Lung (tissue), 12 donors: ENCODE measurements around the gene NACA2. TPM values are rescaled to one million over a fixed set of nuclear protein-coding genes. Genes with fewer than 3 reads are reported as not detected.

Experiments used
- ATAC-seq: fragments of 200-7000 bp; cut with Tn5 transposase; one replicate; pipeline ENCODE4 v1.9.1; 2020; ENCODE audit warnings: moderate number of reproducible peaks; ENCODE audit not compliant: insufficient read depth, low FRiP score
- DNase-seq, 3 donors: peaks; one replicate each; pipeline ENCODE4 v3.0.0-alpha.2; 2013 to 2017
- H3K27ac ChIP-seq, 2 donors: one replicate each; pipeline ENCODE4 v1.5.1; 2013; ENCODE audit warnings: mild to moderate bottlenecking in 2 of 2, moderate library complexity in 2 of 2, control low read depth in 1 of 2, inconsistent platforms in 1 of 2, low read depth in 1 of 2, low read length in 1 of 2
- H3K27me3 ChIP-seq, 3 donors: one replicate each; pipeline ENCODE4 v1.5.1; 2013; ENCODE audit warnings: low read length in 2 of 3; ENCODE audit not compliant: control insufficient read depth in 3 of 3, insufficient read depth in 3 of 3
- H3K36me3 ChIP-seq, 4 donors: one replicate each; pipeline ENCODE4 v1.5.1; 2013; ENCODE audit warnings: low read length in 4 of 4, mild to moderate bottlenecking in 1 of 4, moderate library complexity in 1 of 4; ENCODE audit not compliant: control insufficient read depth in 4 of 4, insufficient read depth in 4 of 4
- H3K4me1 ChIP-seq, 5 donors: one replicate each; pipeline ENCODE4 v1.5.1; 2013; ENCODE audit warnings: low read length in 5 of 5, mild to moderate bottlenecking in 2 of 5, moderate library complexity in 1 of 5; ENCODE audit not compliant: control insufficient read depth in 5 of 5, insufficient read depth in 5 of 5
- H3K4me3 ChIP-seq: one replicate; pipeline ENCODE4 v1.5.1; 2013; ENCODE audit warnings: mild to moderate bottlenecking, control low read depth, moderate library complexity
- H3K9ac ChIP-seq, 2 donors: one replicate each; pipeline ENCODE4 v1.5.1; 2013; ENCODE audit warnings: low read length in 2 of 2, control low read depth in 1 of 2; ENCODE audit not compliant: insufficient read depth in 1 of 2
- H3K9me3 ChIP-seq, 4 donors: one replicate each; pipeline ENCODE4 v1.5.1; 2013; ENCODE audit warnings: low read length in 3 of 4, mild to moderate bottlenecking in 1 of 4, moderate library complexity in 1 of 4; ENCODE audit not compliant: control insufficient read depth in 4 of 4, insufficient read depth in 3 of 4
- CTCF ChIP-seq: IDR thresholded peaks from 2 replicates; pipeline ENCODE4 v1.5.1; 2012; ENCODE audit warnings: mild to moderate bottlenecking; ENCODE audit errors: control extremely low read depth, extremely low read depth
- WGBS, 2 donors: extraction: QIAGEN DNeasy Blood & Tissue Kit; methylation state at CpG; one replicate each; pipeline ENCODE4 v1.1.7; 2013; 5-methylcytosine and 5-hydroxymethylcytosine counted together
- polyA plus RNA-seq, 2 donors: library from polyadenylated mRNA; stranded (reverse); fragments of 200-250 nt; gene quantifications; one replicate each; pipeline ENCODE4 v1.2.1, GENCODE V29; 2013
- total RNA-seq, 2 donors: library from RNA; depleted of rRNA in 1 of 2; stranded (reverse); fragments of >200 nt in 1 of 2; gene quantifications; one replicate each; pipeline ENCODE4 v1.2.1, GENCODE V29; 2014 to 2021
- donor health status: control.
- donor health status: control.
- donor health status: Bipolar disorder and iron deficiency.
- donor health status: healthy.
- donor health status: DM: yes; HTN: yes; CAD: no.

NACA2 gene
- total and polyA plus RNA-seq, 4 donors: 0.07 TPM; not detected in 3

- Histone ChIP-seq H3K36me3 (no peaks in the 10 kb centered on the region), H3K9ac (no peak overlapping the region), H3K4me1 (no peaks in the 10 kb centered on the region), H3K4me3 (no peak overlapping the region), H3K27me3 (no peaks in the 10 kb centered on the region), H3K27ac (no peak overlapping the region), H3K9me3 (peaks cover 0 to under 1% (median 0%) of the 10 kb centered on the region in 4 donors)
- DNase-seq (no peak), ATAC-seq (no peak)
- TF ChIP-seq CTCF: no peak
Observed at GRCh38 chr17:61627125-61627524, 36.1 kb upstream of the NACA2 start.

GRCh38 chr17:61625564-61625963 lies 34.5 kb upstream of the NACA2 start:
- H3K9me3 ChIP-seq: peaks cover 0 to 2% (median under 1%) of the 10 kb centered on the region in 4 donors
- no peak for DNase-seq
- no peak overlapping the region for H3K27ac ChIP-seq
- ATAC-seq: no peak
- no peak overlapping the region for H3K9ac ChIP-seq
- WGBS, 2 donors: 95 to 97% methylated on average over 5 of the region's 5 CpGs
- H3K27me3 ChIP-seq: no peaks in the 10 kb centered on the region
- H3K36me3 ChIP-seq: no peaks in the 10 kb centered on the region
- no peak for TF ChIP-seq CTCF
- no peak overlapping the region for H3K4me3 ChIP-seq
- no peaks in the 10 kb centered on the region for H3K4me1 ChIP-seq

DNA sequence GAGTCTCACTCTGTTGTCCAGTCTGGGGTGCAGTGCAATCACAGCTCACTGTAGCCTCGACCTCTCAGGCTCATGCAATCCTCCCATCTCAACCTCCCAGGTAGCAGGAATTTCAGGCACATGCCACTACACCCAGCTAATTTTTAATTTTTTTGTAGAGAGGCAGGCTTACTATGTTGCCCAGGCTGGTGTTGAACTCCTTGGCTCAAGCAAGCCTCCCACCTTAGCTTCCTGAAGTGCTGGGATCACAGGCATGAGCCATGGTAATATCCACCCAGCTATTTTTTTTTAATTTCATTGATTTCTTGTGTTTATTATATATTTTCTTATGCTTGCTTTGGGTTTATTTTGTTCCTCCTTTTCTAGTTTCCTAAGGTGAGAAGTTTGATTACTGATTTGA lies 33.9 kb upstream of the NACA2 start:
- peaks cover 0 to 4% (median under 1%) of the 10 kb centered on the region in 4 donors for H3K9me3 ChIP-seq
- TF ChIP-seq CTCF: no peak
- no peaks in the 10 kb centered on the region for H3K27me3 ChIP-seq
- 82 to 91% methylated on average over 1 of the region's 1 CpG for WGBS, 2 donors
- H3K4me1 ChIP-seq: no peaks in the 10 kb centered on the region
- DNase-seq (no peak), ATAC-seq (no peak)
- no peaks in the 10 kb centered on the region for H3K36me3 ChIP-seq
- no peak overlapping the region for H3K9ac ChIP-seq
- no peak overlapping the region for H3K27ac ChIP-seq
- H3K4me3 ChIP-seq: no peak overlapping the region

DNA sequence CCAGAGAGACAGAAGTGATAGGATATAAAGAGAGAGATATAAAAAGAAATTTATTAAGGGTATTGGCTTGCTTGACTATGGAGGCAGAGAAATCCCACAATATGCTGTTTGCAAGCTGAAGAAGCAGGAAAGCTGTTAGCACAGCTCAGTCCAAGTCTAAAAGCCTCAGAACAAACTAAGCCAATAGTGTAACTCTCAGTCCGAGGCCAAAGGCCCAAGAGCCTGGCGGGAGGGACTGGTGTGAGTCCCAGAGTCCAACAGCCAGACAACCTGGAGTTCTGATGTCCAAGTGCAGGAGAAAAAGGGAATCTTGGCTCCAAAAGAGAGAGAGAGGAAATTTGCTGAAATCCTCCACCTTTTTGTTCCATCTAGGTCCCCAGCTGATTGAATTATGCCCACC lies 30.3 kb upstream of the NACA2 start:
- no peaks in the 10 kb centered on the region for H3K27me3 ChIP-seq
- DNase-seq: no peak
- peaks cover 0 to 12% (median 0%) of the 10 kb centered on the region in 5 donors for H3K4me1 ChIP-seq
- ATAC-seq: no peak
- no peak overlapping the region for H3K27ac ChIP-seq
- H3K4me3 ChIP-seq: no peak overlapping the region
- H3K9me3 ChIP-seq: peaks cover 0 to 6% (median under 1%) of the 10 kb centered on the region in 4 donors
- no peaks in the 10 kb centered on the region for H3K36me3 ChIP-seq
- no peak overlapping the region for H3K9ac ChIP-seq
- no peak for TF ChIP-seq CTCF
- 94 to 96% methylated on average over 2 of the region's 2 CpGs for WGBS, 2 donors
